A549 treated with ZK216348 at 1 μM for 4 hours (cell line): Measurements from ENCODE around the gene RPS18. TPM values are rescaled to one million over a fixed set of nuclear protein-coding genes. Genes with fewer than 3 reads are reported as not detected.

Experiments used
- total RNA-seq: library from RNA; stranded (reverse); fragments of 200-300 nt; extraction: Qiagen RNA extraction; gene quantifications from 5 replicates; pipeline ENCODE4 v1.2.3, GENCODE V29; 2022; ENCODE audit warnings: low read depth

RPS18 gene
- 2,468 to 2,870 TPM (median 2,583 TPM) in 5 replicates for total RNA-seq

DNA sequence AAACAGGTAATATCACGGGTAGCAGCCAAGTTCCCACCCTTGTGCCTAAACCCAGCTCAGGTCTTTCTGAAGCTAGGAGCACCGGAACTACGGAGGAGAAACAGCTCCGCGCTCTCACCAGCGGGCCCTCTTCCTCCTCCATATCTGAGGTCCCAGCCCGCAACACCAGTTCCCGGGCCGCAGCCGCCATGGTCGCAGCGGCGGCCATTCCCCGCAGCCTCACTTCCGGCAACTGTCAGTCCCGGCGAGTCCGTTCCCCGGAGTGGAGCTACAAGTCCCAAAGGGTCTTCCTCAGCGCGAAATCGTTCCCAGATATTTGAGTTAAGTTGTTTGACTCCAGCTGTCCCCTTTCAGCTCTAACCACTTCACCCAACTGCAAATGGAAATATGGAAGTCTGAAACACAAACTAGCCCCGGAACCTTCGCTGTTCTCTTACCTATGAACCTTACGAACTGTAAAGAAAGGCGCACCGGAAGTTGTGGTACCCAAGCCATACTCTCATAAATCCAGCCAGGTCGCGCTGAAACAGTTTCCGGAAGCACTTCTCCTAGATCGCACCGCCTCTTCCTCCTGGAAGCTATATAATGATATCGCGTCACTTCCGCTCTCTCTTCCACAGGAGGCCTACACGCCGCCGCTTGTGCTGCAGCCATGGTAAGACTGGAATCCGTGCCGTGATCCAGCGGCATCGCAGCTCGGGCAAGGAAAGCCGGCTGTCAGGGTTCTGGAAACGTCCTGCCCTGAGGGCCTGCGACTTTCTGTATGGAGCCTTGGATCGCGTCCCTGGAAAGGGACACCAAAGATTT, at the start of gene RPS18, which contains the start of gene VPS52:
Gene RPS18, plus strand, starts transcription at position 608 of the 807 bp plus-strand sequence. Its CDS starts 45 bp downstream, at position 653.
Gene VPS52, minus strand, starts transcription at position 409 of the 807 bp plus-strand sequence. Its CDS starts 201 bp downstream, at position 208.

DNA sequence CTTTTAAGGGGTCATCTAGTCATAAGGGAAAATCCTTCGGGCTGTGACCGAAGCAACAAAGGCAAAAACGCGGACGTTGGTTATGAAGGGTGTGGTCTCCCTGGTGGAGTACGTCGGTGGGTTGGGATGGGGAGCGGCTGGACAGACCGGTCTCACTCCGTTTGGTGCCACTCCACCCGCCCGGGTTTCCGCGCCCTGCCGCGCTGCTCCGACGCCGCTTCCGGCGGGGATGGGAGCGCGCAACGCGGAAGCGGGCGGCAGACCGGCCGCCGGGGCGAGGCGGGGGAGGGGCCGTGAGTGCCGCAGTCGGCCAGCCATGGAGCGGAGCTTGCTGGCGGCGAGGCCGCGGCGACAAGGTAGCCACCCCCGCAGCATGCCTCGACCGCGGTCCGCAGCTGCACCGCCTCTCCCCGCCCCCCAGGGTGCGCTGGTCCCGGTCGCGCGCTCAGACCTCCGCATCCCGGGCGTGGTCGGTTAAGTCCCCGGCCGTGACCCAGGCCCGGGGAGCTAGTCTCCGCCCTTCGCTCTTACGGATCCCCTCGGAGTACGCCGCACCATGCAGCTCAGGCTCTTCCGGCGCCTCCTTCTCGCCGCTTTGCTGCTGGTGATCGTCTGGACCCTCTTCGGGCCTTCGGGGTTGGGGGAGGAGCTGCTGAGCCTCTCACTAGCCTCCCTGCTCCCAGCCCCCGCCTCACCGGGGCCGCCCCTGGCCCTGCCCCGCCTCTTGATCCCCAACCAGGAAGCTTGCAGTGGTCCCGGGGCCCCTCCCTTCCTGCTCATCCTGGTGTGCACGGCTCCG, 5.2 kb downstream of the RPS18 start, which contains the start of gene B3GALT4:
Gene B3GALT4, plus strand, starts transcription at position 260 of the 799 bp plus-strand sequence. Its CDS starts 297 bp downstream, at position 557.

GRCh38 chr6:33288921-33289783, 17.3 kb downstream of the RPS18 start, which contains the start of the genes PFDN6 and WDR46:
Gene PFDN6 (plus strand): TSS chr6:33289601. CDS start chr6:33289857, 256 bp downstream.
Gene WDR46 (minus strand): TSS chr6:33289239. CDS start chr6:33289170, 69 bp downstream.

DNA sequence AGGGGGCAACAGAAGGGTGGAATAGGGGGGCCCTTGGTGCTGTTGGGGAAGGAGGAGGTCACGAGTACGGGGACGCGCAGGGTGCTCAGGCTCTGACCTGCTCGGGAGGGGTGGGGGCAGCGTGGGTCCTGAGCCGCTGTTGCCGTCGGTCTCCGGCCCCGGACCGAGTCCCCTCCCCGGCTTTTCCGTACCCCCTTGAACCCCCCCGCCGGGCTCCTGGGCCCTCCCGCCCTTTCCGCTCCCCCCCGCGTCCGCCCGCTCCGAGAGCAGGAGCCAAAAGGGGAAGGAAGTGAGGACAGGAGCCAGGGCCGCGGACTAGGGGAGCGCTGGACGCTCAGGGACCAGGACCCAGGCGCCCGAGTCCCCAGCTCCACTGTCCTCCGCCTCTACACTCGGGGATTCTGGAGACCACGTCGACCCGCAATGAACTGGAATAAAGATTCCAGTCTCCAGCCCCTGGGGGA, 26.9 kb downstream of the RPS18 start, which contains the start of gene RGL2:
Gene RGL2, minus strand, starts transcription at position 170 of the 464 bp plus-strand sequence. CDS start 332 bp downstream, outside the sequence.

GRCh38 chr6:33313709-33314514, 42.0 kb downstream of the RPS18 start, which contains the start of gene TAPBP:
Gene TAPBP (minus strand): TSS chr6:33314078. CDS start chr6:33314041, 37 bp downstream.

DNA sequence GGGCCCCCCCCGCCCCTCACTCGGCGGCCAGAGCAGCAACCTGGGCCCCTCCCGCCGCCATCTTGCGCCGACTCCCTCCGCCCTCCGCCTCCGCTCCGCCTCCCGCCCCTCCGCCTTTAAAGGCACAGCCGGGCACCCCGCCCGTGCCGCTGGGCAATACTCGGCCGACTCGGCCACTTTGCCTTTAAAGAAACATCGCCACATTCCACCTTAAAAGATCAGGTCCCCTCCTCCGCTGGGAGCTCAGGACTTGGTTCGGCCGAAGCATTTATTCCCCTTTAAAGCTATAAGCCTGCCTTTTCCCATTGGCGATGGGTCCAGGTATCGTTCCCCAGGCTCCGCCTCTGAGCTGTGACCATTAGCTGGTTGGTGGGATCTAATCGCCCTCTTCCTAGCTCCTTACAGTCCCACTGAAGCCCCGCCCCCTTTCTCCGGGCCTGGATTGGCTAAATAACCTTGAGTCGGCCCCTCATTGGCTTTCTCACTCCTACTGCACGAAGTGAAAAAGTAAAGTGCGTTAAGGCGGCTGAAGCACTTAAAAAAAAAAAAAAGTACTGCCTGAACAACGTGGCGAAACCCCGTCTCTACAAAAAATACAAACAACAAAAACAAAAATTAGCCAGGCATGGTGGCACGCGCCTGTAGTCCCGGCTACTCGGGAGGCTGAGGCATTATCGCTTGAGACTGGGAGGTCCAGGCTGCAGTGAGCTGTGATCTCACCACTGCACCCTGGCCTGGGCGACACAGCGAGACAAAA, 46.0 kb downstream of the RPS18 start, which contains the start of gene ZBTB22:
Gene ZBTB22, minus strand, starts transcription at position 76 of the 757 bp plus-strand sequence. CDS start 828 bp downstream, outside the sequence.

Other genes starting within 250 kb of the RPS18 start
- 0.05 TPM in 1 of 5 replicates, not detected in the others for gene HLA-DPA1, start 198.4 kb upstream of the RPS18 start, total RNA-seq
- gene HLA-DPB1, start 196.1 kb upstream of the RPS18 start, total RNA-seq, result not detected in 5 replicates
- gene COL11A2, start 79.6 kb upstream of the RPS18 start, total RNA-seq, result 0.71 to 1.5 TPM (median 0.79 TPM) in 5 replicates
- 14.6 to 23.6 TPM (median 21.7 TPM) in 5 replicates for gene RXRB, start 71.4 kb upstream of the RPS18 start, total RNA-seq
- 99.1 to 115 TPM (median 112 TPM) in 5 replicates for gene SLC39A7, start 71.2 kb upstream of the RPS18 start, total RNA-seq
- gene HSD17B8, start 67.4 kb upstream of the RPS18 start, total RNA-seq, result 9.7 to 16.5 TPM (median 14.8 TPM) in 5 replicates
- gene RING1, start 63.6 kb upstream of the RPS18 start, total RNA-seq, result 19.0 to 27.0 TPM (median 24.7 TPM) in 5 replicates
- 17.5 to 19.4 TPM (median 18.5 TPM) in 5 replicates for gene VPS52, start 199 bp upstream of the RPS18 start, total RNA-seq
- 0.47 to 1.1 TPM (median 0.66 TPM) in 5 replicates for gene B3GALT4, start 5.0 kb downstream of the RPS18 start, total RNA-seq
- 51.7 to 59.6 TPM (median 56.5 TPM) in 5 replicates for gene WDR46, start 17.2 kb downstream of the RPS18 start, total RNA-seq
- 95.5 to 148 TPM (median 103 TPM) in 5 replicates for gene PFDN6, start 17.5 kb downstream of the RPS18 start, total RNA-seq
- 9.4 to 15.3 TPM (median 14.0 TPM) in 5 replicates for gene RGL2, start 26.9 kb downstream of the RPS18 start, total RNA-seq
- 30.8 to 42.7 TPM (median 36.7 TPM) in 5 replicates for gene TAPBP, start 42.0 kb downstream of the RPS18 start, total RNA-seq
- gene ZBTB22, start 45.7 kb downstream of the RPS18 start, total RNA-seq, result 2.1 to 5.4 TPM (median 4.1 TPM) in 5 replicates
- gene DAXX, start 50.9 kb downstream of the RPS18 start, total RNA-seq, result 38.1 to 39.7 TPM (median 38.5 TPM) in 5 replicates
- gene KIFC1, start 119.7 kb downstream of the RPS18 start, total RNA-seq, result 33.8 to 49.0 TPM (median 44.2 TPM) in 5 replicates
- gene PHF1, start 138.9 kb downstream of the RPS18 start, total RNA-seq, result 10.0 to 20.7 TPM (median 17.9 TPM) in 5 replicates
- 139 to 237 TPM (median 202 TPM) in 5 replicates for gene CUTA, start 146.0 kb downstream of the RPS18 start, total RNA-seq
- gene SYNGAP1, start 148.0 kb downstream of the RPS18 start, total RNA-seq, result 3.7 to 9.2 TPM (median 5.1 TPM) in 5 replicates
- 10.2 to 12.0 TPM (median 11.1 TPM) in 5 replicates for gene ZBTB9, start 182.5 kb downstream of the RPS18 start, total RNA-seq